Measurements from ENCODE around the gene PCDHB15.

PCDHB15 gene

GRCh38 chr5:141258464-141258863 is 13.3 kb downstream of the PCDHB15 start:
- DNase-seq: no peak

GRCh38 chr5:141258948-141259347 is 13.8 kb downstream of the PCDHB15 start:
- DNase-seq: no peak

- no peak for DNase-seq
Measured at GRCh38 chr5:141260458-141261237, 15.5 kb downstream of the PCDHB15 start.

GRCh38 chr5:141261238-141261546 is 16.0 kb downstream of the PCDHB15 start:
- DNase-seq: no peak

GRCh38 chr5:141269195-141269594 is 24.0 kb downstream of the PCDHB15 start:
- DNase-seq: no peak

GRCh38 chr5:141272906-141273305 is 27.7 kb downstream of the PCDHB15 start:
- no peak for DNase-seq

- no peak for DNase-seq
Measured at GRCh38 chr5:141298376-141298775, 53.2 kb downstream of the PCDHB15 start.
